Urinary bladder (tissue), 4 donors: ENCODE measurements around the gene EID3. TPM values are rescaled to one million over a fixed set of nuclear protein-coding genes. Genes with fewer than 3 reads are reported as not detected.
"Not testable (repeated sequence)": the region's sequence is repeated elsewhere in the genome, so short reads cannot be mapped to it uniquely, and the experiment has no call there.

ENCODE experiments used
- DNase-seq: peaks from one replicate; pipeline ENCODE4 v3.0.0-alpha.2; 2015; ENCODE audit errors: extremely low spot score
- H3K27ac ChIP-seq: one replicate; pipeline ENCODE4 v1.5.1; 2013; ENCODE audit warnings: low read depth, mild to moderate bottlenecking, moderate library complexity
- H3K36me3 ChIP-seq: one replicate; pipeline ENCODE4 v1.6.1; 2013; ENCODE audit warnings: mild to moderate bottlenecking, moderate library complexity; ENCODE audit not compliant: insufficient read depth
- H3K4me1 ChIP-seq: one replicate; pipeline ENCODE4 v1.6.1; 2013; ENCODE audit warnings: mild to moderate bottlenecking, moderate library complexity; ENCODE audit not compliant: insufficient read depth
- H3K4me3 ChIP-seq: one replicate; pipeline ENCODE4 v1.5.1; 2013; ENCODE audit warnings: low read depth, low read length
- WGBS: extraction: QIAGEN DNeasy Blood & Tissue Kit; methylation state at CpG from one replicate; pipeline ENCODE4 v1.1.7; 2013; 5-methylcytosine and 5-hydroxymethylcytosine counted together
- polyA plus RNA-seq: library from polyadenylated mRNA; stranded (reverse); fragments of 200-250 nt; gene quantifications from one replicate; pipeline ENCODE4 v1.2.3, GENCODE V29; 2013
- total RNA-seq: library from RNA; depleted of rRNA; stranded (reverse); fragments of >200 nt; gene quantifications from one replicate; pipeline ENCODE4 v1.2.3, GENCODE V29; 2014
- donor health status: healthy with polysubstance abuse.
- donor health status: healthy.

EID3 gene
- total and polyA plus RNA-seq, 2 donors: 2.2 to 7.7 TPM

GRCh38 chr12:104280717-104281458 lies 22.7 kb upstream of the EID3 start:
- H3K4me3 ChIP-seq: no peak overlapping the region
- H3K27ac ChIP-seq: no peak overlapping the region
- DNase-seq: no peak
- peaks cover 1% of the 10 kb centered on the region for H3K4me1 ChIP-seq
- 49% methylated on average over 4 of the region's 4 CpGs for WGBS
- no peaks in the 10 kb centered on the region for H3K36me3 ChIP-seq

- 96% methylated on average over 5 of the region's 5 CpGs for WGBS
- Histone ChIP-seq H3K36me3 (no peaks in the 10 kb centered on the region), H3K4me3 (no peak overlapping the region), H3K27ac (no peak overlapping the region), H3K4me1 (no peaks in the 10 kb centered on the region)
- DNase-seq: no peak
Measured at GRCh38 chr12:104281636-104282035, 21.9 kb upstream of the EID3 start.

GRCh38 chr12:104282109-104282508 lies 21.4 kb upstream of the EID3 start:
- Histone ChIP-seq H3K27ac (no peak overlapping the region), H3K4me1 (no peaks in the 10 kb centered on the region), H3K36me3 (no peaks in the 10 kb centered on the region), H3K4me3 (no peak overlapping the region)
- no peak for DNase-seq

GRCh38 chr12:104285740-104286515 lies 17.6 kb upstream of the EID3 start:
- Histone ChIP-seq H3K36me3 (no peaks in the 10 kb centered on the region), H3K4me3 (no peak overlapping the region), H3K4me1 (no peaks in the 10 kb centered on the region), H3K27ac (peak overlapping the region; percentile 96)
- 60% methylated on average over 3 of the region's 3 CpGs for WGBS
- no peak for DNase-seq

GRCh38 chr12:104286516-104287482 lies 16.7 kb upstream of the EID3 start:
- WGBS: under 1% methylated on average over 40 of the region's 40 CpGs
- H3K4me3 ChIP-seq: peak overlapping the region; percentile 89

GRCh38 chr12:104288635-104289274 lies 14.8 kb upstream of the EID3 start:
- peaks cover 4% of the 10 kb centered on the region for H3K36me3 ChIP-seq
- H3K4me1 ChIP-seq: no peaks in the 10 kb centered on the region
- under 1% methylated on average over 41 of the region's 41 CpGs for WGBS

More at GRCh38 chr12:104286516-104287482, 16.7 kb upstream of the EID3 start:
- DNase-seq: peak; percentile 83
- Histone ChIP-seq H3K4me1 (no peaks in the 10 kb centered on the region), H3K36me3 (no peaks in the 10 kb centered on the region), H3K27ac (peak overlapping the region; percentile 96)

GRCh38 chr12:104290320-104290719 lies 13.2 kb upstream of the EID3 start:
- peaks cover 4% of the 10 kb centered on the region for H3K36me3 ChIP-seq
- H3K27ac ChIP-seq: no peak overlapping the region
- no peaks in the 10 kb centered on the region for H3K4me1 ChIP-seq

More at GRCh38 chr12:104288635-104289274, 14.8 kb upstream of the EID3 start:
- peak overlapping the region; percentile 77 for H3K27ac ChIP-seq
- no peak for DNase-seq
- peak overlapping the region; percentile 89 for H3K4me3 ChIP-seq

GRCh38 chr12:104290855-104291254 lies 12.7 kb upstream of the EID3 start:
- peaks cover 4% of the 10 kb centered on the region for H3K36me3 ChIP-seq
- no peaks in the 10 kb centered on the region for H3K4me1 ChIP-seq
- WGBS: 93% methylated on average over 5 of the region's 5 CpGs
- no peak for DNase-seq
- H3K4me3 ChIP-seq: no peak overlapping the region
- no peak overlapping the region for H3K27ac ChIP-seq

More at GRCh38 chr12:104290320-104290719, 13.2 kb upstream of the EID3 start:
- DNase-seq: no peak
- no peak overlapping the region for H3K4me3 ChIP-seq
- 82% methylated on average over 8 of the region's 8 CpGs for WGBS

- no peaks in the 10 kb centered on the region for H3K4me1 ChIP-seq
- 66% methylated on average over 5 of the region's 5 CpGs for WGBS
- peaks cover 4% of the 10 kb centered on the region for H3K36me3 ChIP-seq
- H3K4me3 ChIP-seq: no peak overlapping the region
- no peak for DNase-seq
- no peak overlapping the region for H3K27ac ChIP-seq
Measured at GRCh38 chr12:104291867-104292524, 11.5 kb upstream of the EID3 start.

- Histone ChIP-seq H3K4me1 (no peaks in the 10 kb centered on the region), H3K36me3 (peaks cover 4% of the 10 kb centered on the region), H3K4me3 (no peak overlapping the region), H3K27ac (no peak overlapping the region)
- DNase-seq: no peak
- 94% methylated on average over 12 of the region's 12 CpGs for WGBS
Measured at GRCh38 chr12:104292872-104293794, 10.4 kb upstream of the EID3 start.

- H3K36me3 ChIP-seq, H3K27ac ChIP-seq, H3K4me1 ChIP-seq, DNase-seq, H3K4me3 ChIP-seq: not testable (repeated sequence)
- WGBS: 54% methylated on average over 16 of the region's 17 CpGs
Measured at GRCh38 chr12:104294158-104294859, 9.2 kb upstream of the EID3 start.
